Measurements from ENCODE around the gene AUH.

DNA sequence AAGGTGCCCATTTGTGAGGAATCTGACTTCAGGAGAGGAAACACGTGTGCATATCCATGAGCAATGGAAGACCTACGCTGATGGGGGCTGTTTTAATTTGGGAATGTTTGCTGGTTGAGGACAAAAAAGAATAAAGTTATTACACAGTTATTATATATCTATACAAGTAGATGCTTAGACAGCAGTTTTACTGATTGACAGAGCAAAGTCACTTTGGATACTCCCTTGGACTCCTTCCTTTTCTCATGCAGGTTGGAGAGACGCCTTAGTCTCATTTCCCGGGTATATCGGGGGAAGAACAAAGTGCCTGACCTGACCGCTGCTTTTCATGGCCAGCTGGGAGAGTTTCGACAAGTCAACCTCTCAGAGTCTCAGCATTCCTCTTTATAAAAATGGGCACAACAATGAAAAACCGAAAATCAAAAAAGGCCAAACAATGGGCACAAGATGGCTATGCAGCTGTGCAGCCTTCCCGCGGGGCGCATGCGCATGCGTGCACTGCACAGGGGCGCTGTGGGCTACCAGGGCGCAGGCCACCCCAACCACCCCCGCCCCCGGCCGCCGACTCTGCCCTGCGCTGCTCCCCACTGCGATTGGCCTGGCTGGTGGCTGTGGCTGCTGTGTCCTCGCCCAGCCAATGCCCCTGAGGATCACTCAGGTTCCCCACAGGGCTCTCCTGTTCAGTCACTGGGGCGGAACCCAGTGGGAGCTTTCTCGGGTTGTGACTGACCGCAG lies 43.8 kb upstream of the AUH start:
- TF ChIP-seq, protein P1, sequence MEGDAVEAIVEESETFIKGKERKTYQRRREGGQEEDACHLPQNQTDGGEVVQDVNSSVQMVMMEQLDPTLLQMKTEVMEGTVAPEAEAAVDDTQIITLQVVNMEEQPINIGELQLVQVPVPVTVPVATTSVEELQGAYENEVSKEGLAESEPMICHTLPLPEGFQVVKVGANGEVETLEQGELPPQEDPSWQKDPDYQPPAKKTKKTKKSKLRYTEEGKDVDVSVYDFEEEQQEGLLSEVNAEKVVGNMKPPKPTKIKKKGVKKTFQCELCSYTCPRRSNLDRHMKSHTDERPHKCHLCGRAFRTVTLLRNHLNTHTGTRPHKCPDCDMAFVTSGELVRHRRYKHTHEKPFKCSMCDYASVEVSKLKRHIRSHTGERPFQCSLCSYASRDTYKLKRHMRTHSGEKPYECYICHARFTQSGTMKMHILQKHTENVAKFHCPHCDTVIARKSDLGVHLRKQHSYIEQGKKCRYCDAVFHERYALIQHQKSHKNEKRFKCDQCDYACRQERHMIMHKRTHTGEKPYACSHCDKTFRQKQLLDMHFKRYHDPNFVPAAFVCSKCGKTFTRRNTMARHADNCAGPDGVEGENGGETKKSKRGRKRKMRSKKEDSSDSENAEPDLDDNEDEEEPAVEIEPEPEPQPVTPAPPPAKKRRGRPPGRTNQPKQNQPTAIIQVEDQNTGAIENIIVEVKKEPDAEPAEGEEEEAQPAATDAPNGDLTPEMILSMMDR (IDR thresholded peaks at IDR 0.05), result no peak
- no peak for TF ChIP-seq EZH2 (IDR thresholded peaks at IDR 0.05; ENCODE audit: borderline replicate concordance, insufficient read depth, low read depth, low read length, poor library complexity, severe bottlenecking)

All from B cell (primary cell).